ENCODE measurements around the gene SLC22A23. TPM values are rescaled to one million over a fixed set of nuclear protein-coding genes. Genes with fewer than 3 reads are reported as not detected.

The SLC22A23 gene
- polyA plus RNA-seq, 1 donor (not counting 4 experiments of a cell fraction or from before 2014, with no cell fraction given) = 4.3 TPM

GRCh38 chr6:3240595-3240994, 216.3 kb downstream of the SLC22A23 start:
- Histone ChIP-seq H3K27ac (ENCODE audit: control insufficient read depth, insufficient read depth, low read length) (no peak overlapping the region), H3K9me3 (ENCODE audit: control insufficient read depth, low read depth, low read length) (no peaks in the 10 kb centered on the region), H4K20me1 (ENCODE audit: control insufficient read depth, extremely low read depth, insufficient read depth, low read length) (no peaks in the 10 kb centered on the region), H3K4me3 (ENCODE audit: control insufficient read depth in 2 of 3, extremely low read depth in 1 of 3, insufficient read depth in 2 of 3, low read depth in 1 of 3, low read length in 3 of 3) (no peak overlapping the region), H2AFZ (ENCODE audit: control insufficient read depth, low read length) (no peak overlapping the region), H3K4me1 (ENCODE audit: control insufficient read depth, extremely low read depth, insufficient read depth, low read length) (no peaks in the 10 kb centered on the region), H3K4me2 (ENCODE audit: control insufficient read depth, extremely low read depth, insufficient read depth, low read depth, low read length) (no peak overlapping the region), H3K79me2 (ENCODE audit: control insufficient read depth, insufficient read depth, low read length) (no peaks in the 10 kb centered on the region), H3K36me3 (ENCODE audit: control insufficient read depth in 2 of 2, extremely low read depth in 1 of 2, insufficient read depth in 2 of 2, low read length in 2 of 2) (no peaks in the 10 kb centered on the region), H3K9me1 (ENCODE audit: control insufficient read depth, extremely low read depth, insufficient read depth, low read length) (no peaks in the 10 kb centered on the region), H3K9ac (ENCODE audit: control insufficient read depth, extremely low read depth, insufficient read depth, low read length) (no peak overlapping the region), H3K27me3 (ENCODE audit: control insufficient read depth, extremely low read depth, insufficient read depth, low read length) (peaks cover 22% of the 10 kb centered on the region)
- dilution Hi-C loops (cut with MboI; ENCODE audit: extremely low pct_ligation_motif_present, low sequenced_read_pairs) = no loop called here
- TF ChIP-seq, protein P1, sequence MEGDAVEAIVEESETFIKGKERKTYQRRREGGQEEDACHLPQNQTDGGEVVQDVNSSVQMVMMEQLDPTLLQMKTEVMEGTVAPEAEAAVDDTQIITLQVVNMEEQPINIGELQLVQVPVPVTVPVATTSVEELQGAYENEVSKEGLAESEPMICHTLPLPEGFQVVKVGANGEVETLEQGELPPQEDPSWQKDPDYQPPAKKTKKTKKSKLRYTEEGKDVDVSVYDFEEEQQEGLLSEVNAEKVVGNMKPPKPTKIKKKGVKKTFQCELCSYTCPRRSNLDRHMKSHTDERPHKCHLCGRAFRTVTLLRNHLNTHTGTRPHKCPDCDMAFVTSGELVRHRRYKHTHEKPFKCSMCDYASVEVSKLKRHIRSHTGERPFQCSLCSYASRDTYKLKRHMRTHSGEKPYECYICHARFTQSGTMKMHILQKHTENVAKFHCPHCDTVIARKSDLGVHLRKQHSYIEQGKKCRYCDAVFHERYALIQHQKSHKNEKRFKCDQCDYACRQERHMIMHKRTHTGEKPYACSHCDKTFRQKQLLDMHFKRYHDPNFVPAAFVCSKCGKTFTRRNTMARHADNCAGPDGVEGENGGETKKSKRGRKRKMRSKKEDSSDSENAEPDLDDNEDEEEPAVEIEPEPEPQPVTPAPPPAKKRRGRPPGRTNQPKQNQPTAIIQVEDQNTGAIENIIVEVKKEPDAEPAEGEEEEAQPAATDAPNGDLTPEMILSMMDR (optimal IDR thresholded peaks at IDR 0.05 in 1 of 3, IDR thresholded peaks at IDR 0.05 in 1 of 3, conservative IDR thresholded peaks at IDR 0.05 in 1 of 3; ENCODE audit: extremely low read depth in 1 of 3, insufficient read depth in 2 of 3, low read length in 3 of 3) = no peak
- no peak for TF ChIP-seq EZH2 (IDR thresholded peaks at IDR 0.05; ENCODE audit: low read length)
- DNase-seq (ENCODE audit: low read depth, low spot score) (no peak), FAIRE-seq (no peak)

GRCh38 chr6:3239110-3239830, 217.6 kb downstream of the SLC22A23 start:
- dilution Hi-C loops (cut with MboI; ENCODE audit: extremely low pct_ligation_motif_present, low sequenced_read_pairs) = no loop called here
- Histone ChIP-seq H3K9me1 (ENCODE audit: control insufficient read depth, extremely low read depth, insufficient read depth, low read length) (no peaks in the 10 kb centered on the region), H3K4me1 (ENCODE audit: control insufficient read depth, extremely low read depth, insufficient read depth, low read length) (no peaks in the 10 kb centered on the region), H3K4me3 (ENCODE audit: control insufficient read depth in 2 of 3, extremely low read depth in 1 of 3, insufficient read depth in 2 of 3, low read depth in 1 of 3, low read length in 3 of 3) (no peak overlapping the region), H2AFZ (ENCODE audit: control insufficient read depth, low read length) (no peak overlapping the region), H3K79me2 (ENCODE audit: control insufficient read depth, insufficient read depth, low read length) (no peaks in the 10 kb centered on the region), H3K27me3 (ENCODE audit: control insufficient read depth, extremely low read depth, insufficient read depth, low read length) (peaks cover 26% of the 10 kb centered on the region), H3K9me3 (ENCODE audit: control insufficient read depth, low read depth, low read length) (no peaks in the 10 kb centered on the region), H3K36me3 (ENCODE audit: control insufficient read depth in 2 of 2, extremely low read depth in 1 of 2, insufficient read depth in 2 of 2, low read length in 2 of 2) (no peaks in the 10 kb centered on the region), H4K20me1 (ENCODE audit: control insufficient read depth, extremely low read depth, insufficient read depth, low read length) (no peaks in the 10 kb centered on the region), H3K4me2 (ENCODE audit: control insufficient read depth, extremely low read depth, insufficient read depth, low read depth, low read length) (no peak overlapping the region), H3K9ac (ENCODE audit: control insufficient read depth, extremely low read depth, insufficient read depth, low read length) (no peak overlapping the region), H3K27ac (ENCODE audit: control insufficient read depth, insufficient read depth, low read length) (no peak overlapping the region)
- DNase-seq (ENCODE audit: low read depth, low spot score) (no peak), FAIRE-seq (no peak)
- TF ChIP-seq, protein P1 (optimal IDR thresholded peaks at IDR 0.05 in 1 of 3, IDR thresholded peaks at IDR 0.05 in 1 of 3, conservative IDR thresholded peaks at IDR 0.05 in 1 of 3; ENCODE audit: extremely low read depth in 1 of 3, insufficient read depth in 2 of 3, low read length in 3 of 3) = peak in 2 of 3 experiments; percentile 30 to 36
- TF ChIP-seq EZH2 (IDR thresholded peaks at IDR 0.05; ENCODE audit: low read length) = no peak

All from keratinocyte (primary cell).